MM.1S (cell line): ENCODE measurements around the gene IL6ST.

Experiments
- DNase-seq: peaks from one replicate; pipeline ENCODE4 v3.0.0-alpha.2; 2015
- H2AFZ ChIP-seq: fragments of 300-600 bp; sonication (generic); 2 replicates; pipeline ENCODE4 v1.6.0; 2016; ENCODE audit warnings: antibody characterized with exemption, low read length
- H3F3A ChIP-seq: fragments of 300-600 bp; sonication (generic); 2 replicates; pipeline ENCODE4 v1.6.1; 2016; ENCODE audit warnings: mild to moderate bottlenecking, antibody characterized with exemption, low read length, moderate library complexity, mixed read lengths; ENCODE audit not compliant: insufficient read depth
- H3K27ac ChIP-seq: fragments of 300-600 bp; sonication (generic); 2 replicates; pipeline ENCODE4 v1.5.1; 2016; ENCODE audit warnings: mild to moderate bottlenecking, low read length
- H3K27me3 ChIP-seq: fragments of 300-600 bp; sonication (generic); replicated peaks from 2 replicates; pipeline ENCODE4 v1.6.0; 2016; ENCODE audit warnings: low read length; ENCODE audit not compliant: insufficient read depth
- H3K36me3 ChIP-seq: fragments of 300-600 bp; sonication (generic); replicated peaks from 2 replicates; pipeline ENCODE4 v1.6.1; 2016; ENCODE audit warnings: mild to moderate bottlenecking, low read length, mixed read lengths; ENCODE audit not compliant: insufficient read depth
- H3K4me1 ChIP-seq: fragments of 300-600 bp; sonication (generic); 2 replicates; pipeline ENCODE4 v1.6.1; 2016; ENCODE audit warnings: low read length, mixed read lengths
- H3K4me2 ChIP-seq: fragments of 300-600 bp; sonication (generic); 2 replicates; pipeline ENCODE4 v1.6.0; 2016; ENCODE audit warnings: low read depth, low read length
- H3K4me3 ChIP-seq: fragments of 300-600 bp; sonication (generic); 2 replicates; pipeline ENCODE4 v1.5.1; 2016; ENCODE audit warnings: low read length, mixed read lengths
- H3K79me2 ChIP-seq: fragments of 300-600 bp; sonication (generic); 2 replicates; pipeline ENCODE4 v1.6.1; 2016; ENCODE audit warnings: mixed run types, low read length, mixed read lengths
- H3K9ac ChIP-seq: fragments of 300-600 bp; sonication (generic); 2 replicates; pipeline ENCODE4 v1.6.1; 2016; ENCODE audit warnings: low read length, mixed read lengths
- H3K9me2 ChIP-seq: fragments of 300-600 bp; sonication (generic); replicated peaks from 2 replicates; pipeline ENCODE4 v1.6.1; 2016; ENCODE audit warnings: mild to moderate bottlenecking, low read length, mixed read lengths; ENCODE audit not compliant: insufficient read depth
- H3K9me3 ChIP-seq: fragments of 300-600 bp; sonication (generic); replicated peaks from 2 replicates; pipeline ENCODE4 v1.6.1; 2016; ENCODE audit warnings: mild to moderate bottlenecking, low read length, mixed read lengths; ENCODE audit not compliant: insufficient read depth
- H4K20me1 ChIP-seq: fragments of 300-600 bp; sonication (generic); 2 replicates; pipeline ENCODE4 v1.6.1; 2016; ENCODE audit warnings: mild to moderate bottlenecking, low read length, moderate library complexity, mixed read lengths; ENCODE audit not compliant: insufficient read depth
- EZH2 ChIP-seq: fragments of 300-600 bp; sonication (generic); optimal IDR thresholded peaks from 2 replicates; pipeline ENCODE3; 2017; ENCODE audit warnings: low read depth, mild to moderate bottlenecking, antibody characterized with exemption, low read length, mixed read lengths
- EZH2phosphoT487 ChIP-seq: fragments of 300-600 bp; sonication (generic); IDR thresholded peaks from 2 replicates; pipeline ENCODE4 v1.6.1; 2018; ENCODE audit warnings: antibody characterized with exemption, low read length
- TF ChIP-seq, protein P1 (sequence below): fragments of 300-600 bp; sonication (generic); IDR thresholded peaks from 2 replicates; pipeline ENCODE4 v1.5.1; 2016; ENCODE audit warnings: antibody characterized with exemption, low read length, mixed read lengths

The IL6ST gene

DNA sequence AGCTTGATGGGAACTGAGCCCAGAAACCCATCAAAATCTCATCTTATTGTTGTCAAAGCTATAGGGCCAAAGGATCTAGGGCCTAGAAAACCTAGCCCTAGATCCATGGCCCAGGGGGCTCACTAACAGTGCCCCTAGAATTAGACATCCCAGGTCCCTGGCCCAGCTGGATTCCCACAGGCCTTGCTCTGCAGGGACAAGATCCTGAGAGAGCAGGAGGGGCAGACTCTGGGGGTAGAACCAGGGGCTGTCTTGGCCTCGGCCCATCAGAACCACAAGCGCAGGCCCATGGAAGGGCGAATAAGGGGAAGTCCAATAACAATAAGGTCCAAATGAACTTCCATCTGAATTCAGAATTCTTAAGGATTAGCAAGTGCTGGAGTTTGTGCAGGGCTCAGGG lies 69.6 kb downstream of the IL6ST start:
- DNase-seq = no peak
- H3K27ac ChIP-seq = no peak overlapping the region
- TF ChIP-seq, protein P1, sequence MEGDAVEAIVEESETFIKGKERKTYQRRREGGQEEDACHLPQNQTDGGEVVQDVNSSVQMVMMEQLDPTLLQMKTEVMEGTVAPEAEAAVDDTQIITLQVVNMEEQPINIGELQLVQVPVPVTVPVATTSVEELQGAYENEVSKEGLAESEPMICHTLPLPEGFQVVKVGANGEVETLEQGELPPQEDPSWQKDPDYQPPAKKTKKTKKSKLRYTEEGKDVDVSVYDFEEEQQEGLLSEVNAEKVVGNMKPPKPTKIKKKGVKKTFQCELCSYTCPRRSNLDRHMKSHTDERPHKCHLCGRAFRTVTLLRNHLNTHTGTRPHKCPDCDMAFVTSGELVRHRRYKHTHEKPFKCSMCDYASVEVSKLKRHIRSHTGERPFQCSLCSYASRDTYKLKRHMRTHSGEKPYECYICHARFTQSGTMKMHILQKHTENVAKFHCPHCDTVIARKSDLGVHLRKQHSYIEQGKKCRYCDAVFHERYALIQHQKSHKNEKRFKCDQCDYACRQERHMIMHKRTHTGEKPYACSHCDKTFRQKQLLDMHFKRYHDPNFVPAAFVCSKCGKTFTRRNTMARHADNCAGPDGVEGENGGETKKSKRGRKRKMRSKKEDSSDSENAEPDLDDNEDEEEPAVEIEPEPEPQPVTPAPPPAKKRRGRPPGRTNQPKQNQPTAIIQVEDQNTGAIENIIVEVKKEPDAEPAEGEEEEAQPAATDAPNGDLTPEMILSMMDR = no peak
- TF ChIP-seq EZH2 = no peak
- no peak for TF ChIP-seq EZH2phosphoT487
- no peaks in the 10 kb centered on the region for H3K9me2 ChIP-seq
- H3K9ac ChIP-seq = no peak overlapping the region
- no peaks in the 10 kb centered on the region for H3K79me2 ChIP-seq
- H3K9me3 ChIP-seq = no peaks in the 10 kb centered on the region
- H4K20me1 ChIP-seq = no peaks in the 10 kb centered on the region
- H3F3A ChIP-seq = no peaks in the 10 kb centered on the region
- H2AFZ ChIP-seq = no peak overlapping the region
- no peak overlapping the region for H3K4me2 ChIP-seq
- 0 out of 2 replicates have a peak, but pooled peaks cover 7% of the 10 kb centered on the region for H3K4me1 ChIP-seq
- no peaks in the 10 kb centered on the region for H3K27me3 ChIP-seq
- H3K4me3 ChIP-seq = no peak overlapping the region
- H3K36me3 ChIP-seq = no peaks in the 10 kb centered on the region

DNA sequence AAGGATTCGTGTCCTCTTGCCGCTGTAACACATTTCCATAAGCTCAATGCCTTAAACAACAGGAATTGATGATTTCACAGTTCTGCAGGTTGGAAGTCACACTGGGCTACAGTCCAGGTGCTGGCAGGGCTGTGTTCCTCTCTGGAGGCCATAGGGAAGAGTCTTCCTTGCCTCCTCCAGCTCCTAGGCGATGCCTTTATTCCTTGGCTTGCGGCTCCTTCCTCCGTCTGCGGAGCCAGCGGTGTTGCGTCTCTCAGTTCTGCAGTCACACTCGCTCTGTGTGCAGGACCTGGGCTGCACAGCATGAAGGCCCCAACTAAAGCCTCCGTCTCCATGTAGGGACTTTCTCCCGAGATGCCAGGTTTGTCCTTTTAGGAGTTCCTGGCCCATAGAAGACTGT lies 70.0 kb downstream of the IL6ST start:
- no peak overlapping the region for H3K4me2 ChIP-seq
- H3K36me3 ChIP-seq = no peaks in the 10 kb centered on the region
- no peaks in the 10 kb centered on the region for H3K9me2 ChIP-seq
- no peak overlapping the region for H2AFZ ChIP-seq
- no peak overlapping the region for H3K4me3 ChIP-seq
- no peak overlapping the region for H3K27ac ChIP-seq
- no peaks in the 10 kb centered on the region for H3F3A ChIP-seq
- no peaks in the 10 kb centered on the region for H3K79me2 ChIP-seq
- no peaks in the 10 kb centered on the region for H3K9me3 ChIP-seq
- no peak overlapping the region for H3K9ac ChIP-seq
- DNase-seq = no peak
- no peaks in the 10 kb centered on the region for H3K27me3 ChIP-seq
- H4K20me1 ChIP-seq = no peaks in the 10 kb centered on the region
- peaks cover 12% of the 10 kb centered on the region for H3K4me1 ChIP-seq
- TF ChIP-seq EZH2 (no peak), EZH2phosphoT487 (no peak)
- TF ChIP-seq, protein P1 = no peak

DNA sequence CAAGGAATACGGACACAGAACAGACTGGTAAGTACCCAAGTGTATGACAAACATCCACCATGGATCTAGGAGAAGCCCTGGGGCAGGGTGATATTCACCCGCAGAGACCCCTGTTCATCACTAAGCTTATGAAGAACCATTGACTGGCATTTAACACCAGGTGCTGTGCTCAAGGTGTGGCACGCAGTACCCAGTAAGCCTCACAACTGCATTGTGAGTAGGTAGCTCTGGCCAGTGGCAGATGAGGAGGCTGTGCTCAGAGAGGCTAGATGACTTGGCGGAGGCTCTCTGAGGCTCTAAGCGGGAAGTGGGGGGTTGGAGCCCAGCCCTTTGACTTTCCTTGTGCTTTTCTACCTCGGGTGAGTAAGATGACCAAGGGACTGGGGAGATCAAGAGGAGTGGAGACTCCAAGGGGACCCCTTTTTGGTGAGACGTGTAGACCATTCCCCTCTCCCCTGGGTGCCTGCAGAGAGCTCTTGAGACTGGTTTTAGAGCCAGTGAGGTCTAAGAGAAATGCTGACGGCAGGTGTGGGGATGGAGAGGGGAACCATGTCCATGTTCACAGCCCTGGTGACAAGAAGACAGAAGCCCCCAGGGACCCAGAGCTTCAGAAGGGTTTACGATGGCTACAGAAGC lies 70.8 kb downstream of the IL6ST start:
- TF ChIP-seq EZH2 = no peak
- no peak for TF ChIP-seq EZH2phosphoT487
- Histone ChIP-seq H3K4me1 (peaks cover 19% of the 10 kb centered on the region), H3K27ac (no peak overlapping the region), H3K79me2 (no peaks in the 10 kb centered on the region), H2AFZ (peak overlapping the region; percentile 83; the same call in 1 of the 2 replicates), H3K9ac (no peak overlapping the region), H3K4me2 (peak overlapping the region; percentile 91; the same call in 1 of the 2 replicates), H3K9me3 (no peaks in the 10 kb centered on the region), H3K4me3 (no peak overlapping the region), H3K36me3 (no peaks in the 10 kb centered on the region), H3F3A (no peaks in the 10 kb centered on the region), H4K20me1 (no peaks in the 10 kb centered on the region), H3K9me2 (no peaks in the 10 kb centered on the region), H3K27me3 (no peaks in the 10 kb centered on the region)
- no peak for DNase-seq

DNA sequence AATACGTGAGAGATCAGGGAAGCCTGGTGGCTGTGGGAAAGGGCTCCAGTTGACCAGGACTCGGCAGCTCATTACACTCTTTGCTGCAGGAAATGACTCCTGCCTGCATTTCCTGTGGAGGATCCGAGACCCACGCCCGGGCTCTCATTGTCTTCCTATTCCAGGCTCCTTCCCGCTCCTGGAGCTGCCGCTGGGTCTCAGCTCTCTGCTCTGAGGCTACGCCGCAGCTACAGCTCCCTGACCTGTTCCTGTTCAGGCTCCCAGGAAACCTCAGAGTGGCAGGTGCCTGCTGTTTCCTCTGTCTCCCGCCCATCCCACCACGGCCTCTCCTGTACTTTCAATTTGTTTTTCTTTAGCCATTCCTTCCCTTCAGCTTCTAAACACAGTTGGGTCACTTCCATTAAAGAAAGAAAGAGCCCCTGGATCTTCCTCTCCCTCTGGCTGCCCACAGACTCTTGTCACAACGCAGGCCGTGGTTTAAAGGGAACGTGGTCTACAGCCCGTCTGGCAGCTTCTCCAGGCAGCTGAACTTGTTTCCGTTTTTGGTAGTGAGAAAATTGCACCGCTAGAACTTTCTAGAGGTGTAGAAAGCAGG lies 71.5 kb downstream of the IL6ST start:
- Histone ChIP-seq H4K20me1 (no peaks in the 10 kb centered on the region), H3K9ac (peak overlapping the region; percentile 32; the same call in 1 of the 2 replicates), H3K4me3 (peak overlapping the region; percentile 40), H3K27me3 (no peaks in the 10 kb centered on the region), H3K9me2 (no peaks in the 10 kb centered on the region), H3K79me2 (no peaks in the 10 kb centered on the region), H3K9me3 (no peaks in the 10 kb centered on the region), H3F3A (no peaks in the 10 kb centered on the region), H3K4me1 (peaks cover 19% of the 10 kb centered on the region), H2AFZ (peak overlapping the region; percentile 83), H3K4me2 (peak overlapping the region; percentile 91), H3K36me3 (no peaks in the 10 kb centered on the region), H3K27ac (no peak overlapping the region)
- DNase-seq = peak; percentile 28
- TF ChIP-seq EZH2 = no peak
